A549 treated with ZK216348 at 1 μM for 4 hours (cell line): ENCODE data around the gene SKIL. TPM values are rescaled to one million over a fixed set of nuclear protein-coding genes. Genes with fewer than 3 reads are reported as not detected.

Experiments used
- total RNA-seq: library from RNA; stranded (reverse); fragments of 200-300 nt; extraction: Qiagen RNA extraction; gene quantifications from 5 replicates; pipeline ENCODE4 v1.2.3, GENCODE V29; 2022; ENCODE audit warnings: low read depth

SKIL gene, protein sequence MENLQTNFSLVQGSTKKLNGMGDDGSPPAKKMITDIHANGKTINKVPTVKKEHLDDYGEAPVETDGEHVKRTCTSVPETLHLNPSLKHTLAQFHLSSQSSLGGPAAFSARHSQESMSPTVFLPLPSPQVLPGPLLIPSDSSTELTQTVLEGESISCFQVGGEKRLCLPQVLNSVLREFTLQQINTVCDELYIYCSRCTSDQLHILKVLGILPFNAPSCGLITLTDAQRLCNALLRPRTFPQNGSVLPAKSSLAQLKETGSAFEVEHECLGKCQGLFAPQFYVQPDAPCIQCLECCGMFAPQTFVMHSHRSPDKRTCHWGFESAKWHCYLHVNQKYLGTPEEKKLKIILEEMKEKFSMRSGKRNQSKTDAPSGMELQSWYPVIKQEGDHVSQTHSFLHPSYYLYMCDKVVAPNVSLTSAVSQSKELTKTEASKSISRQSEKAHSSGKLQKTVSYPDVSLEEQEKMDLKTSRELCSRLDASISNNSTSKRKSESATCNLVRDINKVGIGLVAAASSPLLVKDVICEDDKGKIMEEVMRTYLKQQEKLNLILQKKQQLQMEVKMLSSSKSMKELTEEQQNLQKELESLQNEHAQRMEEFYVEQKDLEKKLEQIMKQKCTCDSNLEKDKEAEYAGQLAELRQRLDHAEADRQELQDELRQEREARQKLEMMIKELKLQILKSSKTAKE
- total RNA-seq: 17.4 to 33.6 TPM (median 29.7 TPM) in 5 replicates

DNA sequence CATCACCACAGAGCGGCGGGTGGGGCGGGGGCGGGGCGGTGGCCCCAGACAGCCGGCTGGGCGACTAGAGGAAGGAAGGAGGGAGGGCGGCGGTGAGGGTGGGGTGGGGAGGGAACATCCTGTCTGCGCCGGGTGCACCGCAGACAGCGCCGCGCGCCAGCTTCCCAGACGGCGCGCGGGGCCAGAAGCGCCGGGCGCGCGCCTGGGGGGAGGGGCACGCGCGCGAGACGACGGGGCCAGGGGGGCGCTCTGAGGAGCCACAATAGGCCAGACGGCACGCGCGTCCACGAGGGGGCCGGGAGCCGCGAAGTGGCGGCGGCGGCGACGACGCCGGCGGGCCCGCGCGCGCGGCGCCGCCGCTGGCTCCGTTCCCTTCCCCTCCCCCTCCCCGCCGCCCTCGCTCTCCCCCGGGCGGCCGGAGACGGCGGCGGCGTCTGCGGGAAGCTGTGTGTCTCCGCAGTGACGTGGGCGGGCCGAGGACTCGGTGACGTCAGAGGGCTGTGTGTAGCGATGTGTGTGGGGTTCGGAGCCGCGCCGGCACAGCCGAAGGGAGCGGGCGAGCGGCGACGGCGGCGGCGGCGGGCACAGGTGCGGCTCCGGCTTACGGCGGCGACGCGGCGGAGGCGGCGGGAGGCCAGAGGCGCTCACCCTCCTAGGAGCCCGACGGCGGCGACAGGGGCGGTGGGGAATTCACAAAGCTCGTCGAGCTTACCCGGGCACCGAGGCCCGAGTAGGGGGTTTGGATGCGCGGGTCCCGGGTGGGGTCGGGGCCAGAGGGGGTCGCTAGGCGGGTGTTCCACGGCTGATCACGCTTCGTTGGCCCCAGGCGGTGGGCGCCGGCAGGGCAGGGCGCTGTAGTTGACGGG, at the start of gene SKIL:
Gene SKIL (plus strand): TSS at position 540 of the 866 bp plus-strand sequence. CDS start 2,617 bp downstream, outside the sequence.

DNA sequence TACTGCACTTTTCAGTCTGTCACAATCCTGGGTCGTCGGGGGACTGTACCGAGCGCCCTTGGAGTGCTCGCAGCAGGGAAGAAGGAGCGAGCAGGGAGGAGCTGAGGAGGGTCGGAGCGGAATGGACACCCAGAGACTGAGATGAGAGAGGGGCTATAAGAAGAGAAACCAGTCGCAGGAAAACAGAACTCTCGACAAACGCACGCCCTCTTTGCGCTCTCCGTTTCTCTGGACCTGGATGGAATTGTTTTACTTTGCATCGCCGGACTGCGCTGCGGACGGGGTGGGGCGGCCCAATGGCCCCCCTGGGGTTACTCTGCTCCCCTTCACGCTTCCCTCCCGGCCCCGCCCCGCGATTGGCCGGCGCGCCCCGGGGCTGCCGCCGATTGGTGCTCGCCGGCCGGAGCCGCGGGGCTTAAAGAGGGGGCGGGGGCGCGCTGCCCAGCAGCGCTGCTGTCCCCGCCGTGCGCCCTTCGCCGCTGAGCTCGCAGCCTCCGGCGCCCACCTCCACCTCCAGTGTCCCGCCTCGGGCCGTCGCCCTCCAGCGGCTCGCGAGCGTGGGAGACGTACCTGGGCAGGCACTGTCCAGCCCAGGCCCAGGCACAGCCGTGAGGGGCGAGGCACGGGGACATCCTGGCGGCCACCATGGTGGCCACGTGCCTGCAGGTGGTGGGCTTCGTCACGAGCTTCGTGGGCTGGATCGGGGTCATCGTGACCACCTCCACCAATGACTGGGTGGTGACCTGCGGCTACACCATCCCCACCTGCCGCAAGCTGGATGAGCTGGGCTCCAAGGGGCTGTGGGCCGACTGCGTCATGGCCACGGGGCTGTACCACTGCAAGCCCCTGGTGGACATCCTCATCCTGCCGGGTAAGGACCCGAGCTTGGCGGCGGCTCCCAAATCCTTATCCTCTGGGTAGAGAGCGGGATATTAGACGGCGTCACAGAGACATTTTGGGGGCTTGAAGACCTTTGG, 61.2 kb downstream of the SKIL start, which contains the start of gene CLDN11:
Gene CLDN11 (plus strand): TSS at position 447 of the 977 bp plus-strand sequence. CDS start 199 bp downstream, at position 646.

Other genes starting within 250 kb of the SKIL start
- 8.8 to 21.3 TPM (median 13.1 TPM) in 5 replicates for gene PHC3, start 176.0 kb upstream of the SKIL start, total RNA-seq
- 11.0 to 19.9 TPM (median 18.0 TPM) in 5 replicates for gene PRKCI, start 135.3 kb upstream of the SKIL start, total RNA-seq
- 0.19 to 0.21 TPM in 2 of 5 replicates, not detected in the others for gene CLDN11, start 61.2 kb downstream of the SKIL start, total RNA-seq
- not detected in 5 replicates for gene SLC7A14, start 228.4 kb downstream of the SKIL start, total RNA-seq